Astrocyte (in vitro differentiated cells and primary cell): Measurements from ENCODE around the gene CRELD2. TPM values are rescaled to one million over a fixed set of nuclear protein-coding genes. Genes with fewer than 3 reads are reported as not detected.

ENCODE experiments used
- DNase-seq: peaks from one replicate; pipeline ENCODE4 v3.0.0-alpha.2; 2010; ENCODE audit warnings: low read depth
- FAIRE-seq: peaks from 2 replicates; lab custom pipeline; 2011; peaks lifted over from hg19 to GRCh38; lab: Jason Lieb, UNC
- H2AFZ ChIP-seq: 2 replicates; pipeline ENCODE4 v1.6.0; 2012; ENCODE audit warnings: low read depth, low read length, inconsistent platforms
- H3K27ac ChIP-seq: 2 replicates; pipeline ENCODE4 v1.5.1; 2011; ENCODE audit warnings: low read depth, low read length, inconsistent platforms
- H3K27me3 ChIP-seq: 2 replicates; pipeline ENCODE4 v1.6.0; 2011; ENCODE audit warnings: low read length, inconsistent platforms; ENCODE audit not compliant: insufficient read depth
- H3K36me3 ChIP-seq: 2 replicates; pipeline ENCODE4 v1.5.1; 2011; ENCODE audit warnings: low read length, inconsistent platforms; ENCODE audit not compliant: insufficient read depth
- H3K4me1 ChIP-seq: 2 replicates; pipeline ENCODE4 v1.5.1; 2011; ENCODE audit warnings: low read length, inconsistent platforms; ENCODE audit not compliant: insufficient read depth
- H3K4me2 ChIP-seq: 2 replicates; pipeline ENCODE4 v1.6.0; 2012; ENCODE audit warnings: low read length, inconsistent platforms
- H3K4me3 ChIP-seq: 2 replicates; pipeline ENCODE4 v1.5.1; 2011; ENCODE audit warnings: low read depth, mild to moderate bottlenecking, low read length, inconsistent platforms; ENCODE audit not compliant: insufficient read depth
- H3K79me2 ChIP-seq: 2 replicates; pipeline ENCODE4 v1.6.0; 2012; ENCODE audit warnings: mild to moderate bottlenecking, low read length, inconsistent platforms; ENCODE audit not compliant: insufficient read depth
- H3K9ac ChIP-seq: 2 replicates; pipeline ENCODE4 v1.6.0; 2012; ENCODE audit warnings: mild to moderate bottlenecking, low read length, inconsistent platforms
- H3K9me3 ChIP-seq: 2 replicates; pipeline ENCODE4 v1.5.1; 2012; ENCODE audit warnings: low read depth, mild to moderate bottlenecking, low read length, inconsistent platforms; ENCODE audit not compliant: insufficient read depth
- H4K20me1 ChIP-seq: 2 replicates; pipeline ENCODE4 v1.6.0; 2012; ENCODE audit warnings: low read length, inconsistent platforms; ENCODE audit not compliant: insufficient read depth
- H3K27ac Mint-ChIP-seq: one replicate; pipeline ENCODE4 v1.8.0; 2021; ENCODE audit warnings: mild to moderate bottlenecking, mixed read lengths; ENCODE audit not compliant: unreplicated experiment
- H3K27me3 Mint-ChIP-seq: one replicate; pipeline ENCODE4 v1.8.0; 2021; ENCODE audit warnings: low read depth, mixed read lengths; ENCODE audit not compliant: unreplicated experiment
- H3K36me3 Mint-ChIP-seq: one replicate; pipeline ENCODE4 v1.8.0; 2021; ENCODE audit warnings: low read depth, mixed read lengths; ENCODE audit not compliant: unreplicated experiment
- H3K4me1 Mint-ChIP-seq: one replicate; pipeline ENCODE4 v1.8.0; 2021; ENCODE audit warnings: low read depth, mixed read lengths; ENCODE audit not compliant: unreplicated experiment
- H3K4me3 Mint-ChIP-seq: one replicate; pipeline ENCODE4 v1.8.0; 2021; ENCODE audit warnings: mild to moderate bottlenecking, moderate library complexity, mixed read lengths; ENCODE audit not compliant: unreplicated experiment
- H3K9me3 Mint-ChIP-seq: one replicate; pipeline ENCODE4 v1.8.0; 2021; ENCODE audit warnings: mild to moderate bottlenecking, mixed read lengths; ENCODE audit not compliant: unreplicated experiment
- EZH2 ChIP-seq: IDR thresholded peaks from 2 replicates; pipeline ENCODE4 v1.6.1; 2012; ENCODE audit warnings: mild to moderate bottlenecking, low read length, inconsistent platforms; ENCODE audit not compliant: insufficient read depth
- total RNA-seq: library from RNA; stranded (reverse); gene quantifications from 2 replicates; pipeline ENCODE4 v1.2.1, GENCODE V29; 2021
- TF ChIP-seq, protein P1 (sequence below): IDR thresholded peaks from 2 replicates; pipeline ENCODE4 v1.5.1; 2011; ENCODE audit warnings: low read depth, mild to moderate bottlenecking, inconsistent platforms, low read length, moderate library complexity; ENCODE audit not compliant: insufficient read depth

Gene CRELD2
- total RNA-seq, 1 donor from 2014 or later, result 49.6 TPM

DNA sequence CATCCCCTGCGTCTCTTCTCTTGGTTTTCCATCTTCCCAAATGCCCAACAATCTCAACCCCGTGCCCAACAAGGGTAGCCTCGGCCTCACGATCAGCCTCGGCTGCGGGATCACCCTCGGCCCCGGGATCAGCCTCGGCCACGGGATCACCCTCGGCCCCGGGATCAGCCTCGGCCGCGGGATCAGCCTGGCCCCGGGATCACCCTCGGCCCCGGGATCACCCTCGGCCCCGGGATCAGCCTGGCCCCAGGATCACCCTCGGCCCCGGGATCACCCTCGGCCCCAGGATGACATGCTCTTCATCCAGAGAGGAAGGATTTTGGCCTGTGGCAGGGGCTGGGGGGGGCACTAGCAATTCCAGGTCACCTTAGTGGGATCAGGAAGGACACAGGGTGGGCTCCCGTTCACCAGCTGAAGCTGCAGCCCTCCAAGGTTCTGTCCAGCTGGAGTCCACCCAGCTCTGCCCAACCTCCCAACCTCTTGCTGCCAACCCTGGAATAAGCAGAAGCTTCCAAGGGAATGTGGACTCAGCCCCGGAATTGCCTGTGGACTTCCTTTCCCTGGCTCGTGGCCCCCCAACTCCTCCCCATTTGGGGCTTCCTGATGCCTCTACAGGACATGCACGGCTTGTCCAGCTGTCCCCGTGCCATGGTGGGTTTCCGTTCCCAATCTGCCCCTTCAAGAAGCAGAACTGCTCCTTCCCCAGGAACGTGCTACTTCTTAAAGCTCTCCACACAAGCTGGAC lies 6.4 kb upstream of the CRELD2 start:
- Histone ChIP-seq H2AFZ (no peak overlapping the region), H3K4me2 (no peak overlapping the region), H3K4me3 (no peak overlapping the region), H3K79me2 (peaks cover 5% of the 10 kb centered on the region), H3K9me3 (no peaks in the 10 kb centered on the region), H3K27me3 (no peaks in the 10 kb centered on the region), H3K4me1 (no peaks in the 10 kb centered on the region), H3K36me3 (peaks cover 3% of the 10 kb centered on the region), H4K20me1 (peaks cover 24% of the 10 kb centered on the region), H3K27ac (no peak overlapping the region), H3K9ac (no peak overlapping the region)
- H3K4me3 Mint-ChIP-seq, result no peak overlapping the region
- no peaks in the 10 kb centered on the region for H3K27me3 Mint-ChIP-seq
- TF ChIP-seq, protein P1, sequence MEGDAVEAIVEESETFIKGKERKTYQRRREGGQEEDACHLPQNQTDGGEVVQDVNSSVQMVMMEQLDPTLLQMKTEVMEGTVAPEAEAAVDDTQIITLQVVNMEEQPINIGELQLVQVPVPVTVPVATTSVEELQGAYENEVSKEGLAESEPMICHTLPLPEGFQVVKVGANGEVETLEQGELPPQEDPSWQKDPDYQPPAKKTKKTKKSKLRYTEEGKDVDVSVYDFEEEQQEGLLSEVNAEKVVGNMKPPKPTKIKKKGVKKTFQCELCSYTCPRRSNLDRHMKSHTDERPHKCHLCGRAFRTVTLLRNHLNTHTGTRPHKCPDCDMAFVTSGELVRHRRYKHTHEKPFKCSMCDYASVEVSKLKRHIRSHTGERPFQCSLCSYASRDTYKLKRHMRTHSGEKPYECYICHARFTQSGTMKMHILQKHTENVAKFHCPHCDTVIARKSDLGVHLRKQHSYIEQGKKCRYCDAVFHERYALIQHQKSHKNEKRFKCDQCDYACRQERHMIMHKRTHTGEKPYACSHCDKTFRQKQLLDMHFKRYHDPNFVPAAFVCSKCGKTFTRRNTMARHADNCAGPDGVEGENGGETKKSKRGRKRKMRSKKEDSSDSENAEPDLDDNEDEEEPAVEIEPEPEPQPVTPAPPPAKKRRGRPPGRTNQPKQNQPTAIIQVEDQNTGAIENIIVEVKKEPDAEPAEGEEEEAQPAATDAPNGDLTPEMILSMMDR, result no peak
- no peak for TF ChIP-seq EZH2
- peaks cover 18% of the 10 kb centered on the region for H3K36me3 Mint-ChIP-seq
- H3K27ac Mint-ChIP-seq, result peak overlapping the region; percentile 58
- H3K9me3 Mint-ChIP-seq, result peaks cover 2% of the 10 kb centered on the region
- DNase-seq (no peak), FAIRE-seq (no peak)
- H3K4me1 Mint-ChIP-seq, result no peaks in the 10 kb centered on the region

DNA sequence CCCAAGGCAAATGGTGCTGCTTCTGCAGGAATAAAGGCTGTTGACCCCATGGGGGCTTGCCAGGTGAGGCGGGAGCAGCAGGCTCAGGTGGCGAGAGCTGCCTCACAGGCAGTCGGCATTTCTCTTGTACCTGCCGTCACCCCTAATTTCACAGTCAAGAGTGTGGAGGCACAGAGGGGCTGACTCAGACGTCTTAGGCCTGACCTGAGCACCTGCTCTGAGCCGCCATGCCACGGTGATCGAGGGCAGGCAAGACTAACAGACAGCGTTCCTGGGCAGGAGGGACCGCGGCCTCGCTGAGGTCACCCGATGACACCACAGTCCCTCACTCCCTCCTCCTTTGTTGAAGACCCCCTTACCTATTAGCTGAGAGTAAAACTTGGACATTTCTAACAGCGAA lies 5.4 kb upstream of the CRELD2 start:
- Histone ChIP-seq H3K79me2 (peaks cover 8% of the 10 kb centered on the region), H3K36me3 (peaks cover 3% of the 10 kb centered on the region), H3K4me1 (no peaks in the 10 kb centered on the region), H3K27ac (no peak overlapping the region), H3K4me2 (no peak overlapping the region), H3K9ac (no peak overlapping the region), H3K27me3 (no peaks in the 10 kb centered on the region), H3K9me3 (no peaks in the 10 kb centered on the region), H2AFZ (no peak overlapping the region), H3K4me3 (no peak overlapping the region), H4K20me1 (peaks cover 23% of the 10 kb centered on the region)
- Mint-ChIP-seq H3K4me3 (no peak overlapping the region), H3K36me3 (peaks cover 11% of the 10 kb centered on the region), H3K27me3 (no peaks in the 10 kb centered on the region), H3K27ac (no peak overlapping the region), H3K4me1 (peaks cover 1% of the 10 kb centered on the region), H3K9me3 (no peaks in the 10 kb centered on the region)
- DNase-seq (no peak), FAIRE-seq (no peak)
- TF ChIP-seq EZH2, result no peak
- TF ChIP-seq, protein P1, result no peak

DNA sequence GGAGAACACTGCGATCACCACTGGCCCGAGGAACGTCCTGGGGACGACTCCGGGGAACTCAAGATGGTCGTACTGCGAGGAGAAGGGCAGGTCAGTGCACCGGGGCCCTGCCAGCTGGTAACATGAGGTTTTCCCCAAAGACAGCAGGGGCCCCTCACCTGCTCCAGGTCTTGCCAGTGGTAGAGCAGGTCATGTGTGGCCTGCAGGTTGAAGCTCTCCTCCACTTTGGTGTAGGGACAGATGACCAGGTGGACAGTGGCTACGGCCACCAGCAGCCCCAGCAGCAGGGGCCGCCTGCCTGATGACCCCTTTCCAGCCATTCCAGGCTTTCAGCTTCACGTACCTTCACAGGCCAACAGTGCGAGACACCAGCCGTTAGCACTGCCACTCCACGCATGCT lies 5.0 kb upstream of the CRELD2 start:
- Mint-ChIP-seq H3K27me3 (no peaks in the 10 kb centered on the region), H3K27ac (no peak overlapping the region), H3K36me3 (peaks cover 11% of the 10 kb centered on the region), H3K9me3 (no peaks in the 10 kb centered on the region), H3K4me1 (peaks cover 1% of the 10 kb centered on the region), H3K4me3 (no peak overlapping the region)
- H3K36me3 ChIP-seq, result peaks cover 3% of the 10 kb centered on the region
- no peaks in the 10 kb centered on the region for H3K4me1 ChIP-seq
- no peak for TF ChIP-seq EZH2
- TF ChIP-seq, protein P1, result no peak
- peaks cover 23% of the 10 kb centered on the region for H4K20me1 ChIP-seq
- H3K9ac ChIP-seq, result no peak overlapping the region
- no peak overlapping the region for H3K4me2 ChIP-seq
- H2AFZ ChIP-seq, result no peak overlapping the region
- DNase-seq (no peak), FAIRE-seq (no peak)
- H3K4me3 ChIP-seq, result no peak overlapping the region
- no peaks in the 10 kb centered on the region for H3K9me3 ChIP-seq
- H3K27me3 ChIP-seq, result no peaks in the 10 kb centered on the region
- peaks cover 8% of the 10 kb centered on the region for H3K79me2 ChIP-seq
- no peak overlapping the region for H3K27ac ChIP-seq
